Bronchial epithelial cell (primary cell): ENCODE measurements around the gene TIGD1. TPM values are rescaled to one million over a fixed set of nuclear protein-coding genes. Genes with fewer than 3 reads are reported as not detected.

Experiments used
- DNase-seq: peaks from one replicate; pipeline ENCODE4 v3.0.0-alpha.2; 2010; ENCODE audit warnings: low read depth
- FAIRE-seq: peaks from 2 replicates; lab custom pipeline; 2011; peaks lifted over from hg19 to GRCh38; lab: Jason Lieb, UNC
- H3K27me3 ChIP-seq: 2 replicates; pipeline ENCODE4 v1.5.1; 2011; ENCODE audit warnings: low read length; ENCODE audit not compliant: control insufficient read depth, insufficient read depth
- H3K36me3 ChIP-seq: 2 replicates; pipeline ENCODE4 v1.5.1; 2011; ENCODE audit warnings: low read length; ENCODE audit not compliant: control insufficient read depth, insufficient read depth
- H3K4me3 ChIP-seq: 2 replicates; pipeline ENCODE4 v1.5.1; 2011; ENCODE audit warnings: mild to moderate bottlenecking, low read depth, low read length, control low read depth
- CTCF ChIP-seq: IDR thresholded peaks from 2 replicates; pipeline ENCODE4 v1.5.1; 2011; ENCODE audit warnings: mild to moderate bottlenecking, moderate library complexity, low read length, control low read depth, inconsistent platforms; ENCODE audit not compliant: insufficient read depth, severe bottlenecking
- total RNA-seq: library from RNA; depleted of rRNA; stranded (reverse); fragments of >200 nt; gene quantifications from 2 replicates; pipeline ENCODE4 v1.2.1, GENCODE V29; 2014

TIGD1 gene
- total RNA-seq, 1 donor from 2014 or later = 1.1 TPM

- no peak for TF ChIP-seq CTCF
- no peak for FAIRE-seq
Measured at GRCh38 chr2:232543928-232544631, 6.3 kb downstream of the TIGD1 start.

GRCh38 chr2:232543491-232543890, 6.9 kb downstream of the TIGD1 start:
- H3K36me3 ChIP-seq = peaks cover 6% of the 10 kb centered on the region
- DNase-seq = no peak
- H3K4me3 ChIP-seq = no peak overlapping the region
- no peaks in the 10 kb centered on the region for H3K27me3 ChIP-seq
- no peak for FAIRE-seq
- no peak for TF ChIP-seq CTCF

More at GRCh38 chr2:232543928-232544631, 6.3 kb downstream of the TIGD1 start:
- peaks cover 6% of the 10 kb centered on the region for H3K36me3 ChIP-seq
- no peak overlapping the region for H3K4me3 ChIP-seq
- DNase-seq = no peak
- no peaks in the 10 kb centered on the region for H3K27me3 ChIP-seq

GRCh38 chr2:232542715-232543467, 7.5 kb downstream of the TIGD1 start:
- FAIRE-seq (no peak), DNase-seq (no peak)
- no peaks in the 10 kb centered on the region for H3K27me3 ChIP-seq
- no peak overlapping the region for H3K4me3 ChIP-seq
- no peak for TF ChIP-seq CTCF
- H3K36me3 ChIP-seq = peaks cover 6% of the 10 kb centered on the region

- TF ChIP-seq CTCF = no peak
- Histone ChIP-seq H3K27me3 (no peaks in the 10 kb centered on the region), H3K36me3 (peaks cover 5% of the 10 kb centered on the region), H3K4me3 (no peak overlapping the region)
- FAIRE-seq = no peak
- no peak for DNase-seq
Measured at GRCh38 chr2:232541961-232542714, 8.2 kb downstream of the TIGD1 start.

GRCh38 chr2:232541195-232541960, 9.0 kb downstream of the TIGD1 start:
- FAIRE-seq = no peak
- Histone ChIP-seq H3K27me3 (no peaks in the 10 kb centered on the region), H3K36me3 (no peaks in the 10 kb centered on the region), H3K4me3 (no peak overlapping the region)
- no peak for TF ChIP-seq CTCF
- no peak for DNase-seq
